Panc1 (cell line): ENCODE measurements around the gene TMEM170B. TPM values are rescaled to one million over a fixed set of nuclear protein-coding genes. Genes with fewer than 3 reads are reported as not detected.

Experiments used
- ATAC-seq: fragments of 200-7000 bp; cut with Tn5 transposase; 2 replicates; pipeline ENCODE4 v1.9.1; 2020; ENCODE audit warnings: mild to moderate bottlenecking, moderate library complexity
- BruUV-seq: library from RNA; stranded (reverse); fragments of 400-500 nt; replicated peaks from 2 replicates; lab custom pipeline; 2021; lab: Mats Ljungman, UMichigan
- CTCF ChIA-PET: fragments of 300-600 bp; sonication (Branson Sonifier 250); formaldehyde crosslinking; loops from one replicate; lab custom pipeline; 2022; ENCODE audit warnings: antibody characterized with exemption; lab: Charles Lee
- POLR2A ChIA-PET: fragments of 300-600 bp; sonication (Branson Sonifier 250); formaldehyde crosslinking; loops from one replicate; lab custom pipeline; 2022; ENCODE audit warnings: antibody characterized with exemption; lab: Charles Lee
- DNase-seq: peaks from one replicate; pipeline ENCODE4 v3.0.0-alpha.2; 2010; ENCODE audit warnings: low read depth, low spot score
- H3K27ac ChIP-seq: 2 replicates; pipeline ENCODE4 v1.5.1; 2011; ENCODE audit warnings: mild to moderate bottlenecking, low read length, inconsistent platforms
- H3K27me3 ChIP-seq: fragments of 200-500 bp; sonication (Bioruptor generic); 2 replicates; pipeline ENCODE4 v1.6.0; 2014; ENCODE audit warnings: low read length, inconsistent platforms; ENCODE audit not compliant: control insufficient read depth, insufficient read depth
- H3K36me3 ChIP-seq: fragments of 200-500 bp; sonication (Bioruptor generic); 2 replicates; pipeline ENCODE4 v1.5.1; 2014; ENCODE audit warnings: inconsistent platforms, mild to moderate bottlenecking, low read length, moderate library complexity; ENCODE audit not compliant: control insufficient read depth, insufficient read depth
- H3K4me1 ChIP-seq: 2 replicates; pipeline ENCODE4 v1.5.1; 2011; ENCODE audit warnings: inconsistent platforms, mild to moderate bottlenecking, low read length, moderate library complexity; ENCODE audit not compliant: control insufficient read depth, insufficient read depth
- H3K4me3 ChIP-seq, 2 experiments: 2 replicates each; pipeline ENCODE4 v1.5.1; 2011 to 2012; ENCODE audit warnings: low read depth in 2 of 2, low read length in 2 of 2, mild to moderate bottlenecking in 2 of 2, inconsistent platforms in 1 of 2, moderate library complexity in 1 of 2
- H3K9me3 ChIP-seq: fragments of 200-500 bp; sonication (Bioruptor generic); 2 replicates; pipeline ENCODE4 v1.5.1; 2014; ENCODE audit warnings: low read depth, mild to moderate bottlenecking, inconsistent platforms, low read length, moderate library complexity; ENCODE audit not compliant: control insufficient read depth, insufficient read depth
- POLR2AphosphoS5 ChIP-seq: IDR thresholded peaks from 2 replicates; pipeline ENCODE4 v1.6.1; 2012; ENCODE audit warnings: mild to moderate bottlenecking, low read depth, low read length, moderate library complexity
- SIN3A ChIP-seq: IDR thresholded peaks from 2 replicates; pipeline ENCODE4 v1.6.1; 2012; ENCODE audit warnings: low read depth, mild to moderate bottlenecking, low read length, moderate library complexity, borderline replicate concordance; ENCODE audit not compliant: insufficient read depth
- TCF7L2 ChIP-seq: IDR thresholded peaks from 2 replicates; pipeline ENCODE4 v1.6.1; 2011; ENCODE audit warnings: mild to moderate bottlenecking, low read depth, low read length, inconsistent platforms
- in situ Hi-C: cut with HindIII; loops from 2 replicates; pipeline ENCODE4 v1.10.0; 2016; ENCODE audit warnings: low sequenced_read_pairs, low pct_unique_long_range_greater_than_20kb
- intact Hi-C: fragments of 100-400 bp; cut with micrococcal nuclease; formaldehyde crosslinking; loops from one replicate; pipeline ENCODE4 v1.10.0; 2022; ENCODE audit not compliant: unreplicated experiment
- total RNA-seq: library from RNA; stranded (reverse); gene quantifications from one replicate; pipeline ENCODE4 v1.2.1, GENCODE V29; 2021; ENCODE audit not compliant: unreplicated experiment
- TF ChIP-seq, protein P1 (sequence below): fragments of 450-650 bp; IDR thresholded peaks from 2 replicates; pipeline ENCODE4 v1.5.1; 2017; ENCODE audit warnings: mild to moderate bottlenecking
- TF ChIP-seq, protein P2 (sequence below), 2 experiments: IDR thresholded peaks; 2 replicates each; pipeline ENCODE4 v1.6.1; 2011 to 2012; ENCODE audit warnings: low read depth in 2 of 2, control low read depth in 1 of 2, low read length in 1 of 2, mild to moderate bottlenecking in 1 of 2, moderate library complexity in 1 of 2; ENCODE audit not compliant: insufficient read depth in 1 of 2

The TMEM170B gene
- total RNA-seq, 1 experiment from 2014 or later = 1.3 TPM

DNA sequence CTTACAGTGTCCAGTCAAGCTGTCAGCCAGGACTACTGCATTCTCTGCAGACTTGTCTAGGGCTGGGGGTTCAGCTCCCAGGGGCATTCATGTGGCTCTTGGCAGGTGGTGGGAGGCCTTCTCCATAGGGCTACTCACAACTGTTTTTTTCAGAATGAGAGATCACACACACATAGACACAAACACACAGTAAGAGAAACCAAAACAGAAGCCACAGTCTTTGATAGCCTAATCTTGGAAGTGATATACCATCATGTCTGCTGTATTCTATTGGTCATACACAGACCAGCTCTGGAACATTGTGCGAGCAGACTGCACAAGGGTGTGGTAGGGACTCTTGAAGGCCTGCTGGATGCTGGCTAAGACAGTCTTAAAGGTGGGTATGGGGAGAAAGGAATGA, 13.5 kb downstream of the TMEM170B start:
- H3K36me3 ChIP-seq = no peaks in the 10 kb centered on the region
- ChIA-PET POLR2A (no interaction called here), CTCF (no interaction called here)
- H3K4me1 ChIP-seq = no peaks in the 10 kb centered on the region
- H3K27ac ChIP-seq = no peak overlapping the region
- no TSS peak for BruUV-seq
- TF ChIP-seq POLR2AphosphoS5 (no peak), TCF7L2 (no peak), SIN3A (no peak)
- TF ChIP-seq, protein P1, sequence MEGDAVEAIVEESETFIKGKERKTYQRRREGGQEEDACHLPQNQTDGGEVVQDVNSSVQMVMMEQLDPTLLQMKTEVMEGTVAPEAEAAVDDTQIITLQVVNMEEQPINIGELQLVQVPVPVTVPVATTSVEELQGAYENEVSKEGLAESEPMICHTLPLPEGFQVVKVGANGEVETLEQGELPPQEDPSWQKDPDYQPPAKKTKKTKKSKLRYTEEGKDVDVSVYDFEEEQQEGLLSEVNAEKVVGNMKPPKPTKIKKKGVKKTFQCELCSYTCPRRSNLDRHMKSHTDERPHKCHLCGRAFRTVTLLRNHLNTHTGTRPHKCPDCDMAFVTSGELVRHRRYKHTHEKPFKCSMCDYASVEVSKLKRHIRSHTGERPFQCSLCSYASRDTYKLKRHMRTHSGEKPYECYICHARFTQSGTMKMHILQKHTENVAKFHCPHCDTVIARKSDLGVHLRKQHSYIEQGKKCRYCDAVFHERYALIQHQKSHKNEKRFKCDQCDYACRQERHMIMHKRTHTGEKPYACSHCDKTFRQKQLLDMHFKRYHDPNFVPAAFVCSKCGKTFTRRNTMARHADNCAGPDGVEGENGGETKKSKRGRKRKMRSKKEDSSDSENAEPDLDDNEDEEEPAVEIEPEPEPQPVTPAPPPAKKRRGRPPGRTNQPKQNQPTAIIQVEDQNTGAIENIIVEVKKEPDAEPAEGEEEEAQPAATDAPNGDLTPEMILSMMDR = no peak
- TF ChIP-seq, protein P2, sequence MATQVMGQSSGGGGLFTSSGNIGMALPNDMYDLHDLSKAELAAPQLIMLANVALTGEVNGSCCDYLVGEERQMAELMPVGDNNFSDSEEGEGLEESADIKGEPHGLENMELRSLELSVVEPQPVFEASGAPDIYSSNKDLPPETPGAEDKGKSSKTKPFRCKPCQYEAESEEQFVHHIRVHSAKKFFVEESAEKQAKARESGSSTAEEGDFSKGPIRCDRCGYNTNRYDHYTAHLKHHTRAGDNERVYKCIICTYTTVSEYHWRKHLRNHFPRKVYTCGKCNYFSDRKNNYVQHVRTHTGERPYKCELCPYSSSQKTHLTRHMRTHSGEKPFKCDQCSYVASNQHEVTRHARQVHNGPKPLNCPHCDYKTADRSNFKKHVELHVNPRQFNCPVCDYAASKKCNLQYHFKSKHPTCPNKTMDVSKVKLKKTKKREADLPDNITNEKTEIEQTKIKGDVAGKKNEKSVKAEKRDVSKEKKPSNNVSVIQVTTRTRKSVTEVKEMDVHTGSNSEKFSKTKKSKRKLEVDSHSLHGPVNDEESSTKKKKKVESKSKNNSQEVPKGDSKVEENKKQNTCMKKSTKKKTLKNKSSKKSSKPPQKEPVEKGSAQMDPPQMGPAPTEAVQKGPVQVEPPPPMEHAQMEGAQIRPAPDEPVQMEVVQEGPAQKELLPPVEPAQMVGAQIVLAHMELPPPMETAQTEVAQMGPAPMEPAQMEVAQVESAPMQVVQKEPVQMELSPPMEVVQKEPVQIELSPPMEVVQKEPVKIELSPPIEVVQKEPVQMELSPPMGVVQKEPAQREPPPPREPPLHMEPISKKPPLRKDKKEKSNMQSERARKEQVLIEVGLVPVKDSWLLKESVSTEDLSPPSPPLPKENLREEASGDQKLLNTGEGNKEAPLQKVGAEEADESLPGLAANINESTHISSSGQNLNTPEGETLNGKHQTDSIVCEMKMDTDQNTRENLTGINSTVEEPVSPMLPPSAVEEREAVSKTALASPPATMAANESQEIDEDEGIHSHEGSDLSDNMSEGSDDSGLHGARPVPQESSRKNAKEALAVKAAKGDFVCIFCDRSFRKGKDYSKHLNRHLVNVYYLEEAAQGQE (IDR thresholded peaks at IDR 0.05; ENCODE audit: insufficient read depth in 1 of 2, low read depth in 2 of 2, low read length in 1 of 2) = no peak
- no peak overlapping the region for H3K4me3 ChIP-seq
- intact Hi-C loops (no loop called here), in situ Hi-C loops (no loop called here)
- H3K9me3 ChIP-seq = no peaks in the 10 kb centered on the region
- H3K27me3 ChIP-seq = peaks cover 4% of the 10 kb centered on the region; the same call in 1 of the 2 replicates
- DNase-seq (no peak), ATAC-seq (no peak)

- no peaks in the 10 kb centered on the region for H3K4me1 ChIP-seq
- intact Hi-C loops = no loop called here
- no TSS peak for BruUV-seq
Observed at GRCh38 chr6:11552442-11552841, 14.9 kb downstream of the TMEM170B start.

More at GRCh38 chr6:11552442-11552841, 14.9 kb downstream of the TMEM170B start:
- in situ Hi-C loops = no loop called here
- DNase-seq (no peak), ATAC-seq (no peak)
- H3K36me3 ChIP-seq = no peaks in the 10 kb centered on the region
- no peak overlapping the region for H3K4me3 ChIP-seq
- no peak overlapping the region for H3K27ac ChIP-seq
- no peaks in the 10 kb centered on the region for H3K9me3 ChIP-seq
- peaks cover 4% of the 10 kb centered on the region; the same call in 1 of the 2 replicates for H3K27me3 ChIP-seq
- TF ChIP-seq, protein P2 (IDR thresholded peaks at IDR 0.05; ENCODE audit: insufficient read depth in 1 of 2, low read depth in 2 of 2, low read length in 1 of 2) = no peak
- no peak for TF ChIP-seq TCF7L2
- no peak for TF ChIP-seq SIN3A
- TF ChIP-seq, protein P1 = no peak
- no peak for TF ChIP-seq POLR2AphosphoS5
- CTCF ChIA-PET = no interaction called here
- POLR2A ChIA-PET = no interaction called here
